K562 (cell line): ENCODE measurements around the gene KLK1. TPM values are rescaled to one million over a fixed set of nuclear protein-coding genes. Genes with fewer than 3 reads are reported as not detected.

Source experiments
- BCOR ChIP-seq: fragments of 450-650 bp; IDR thresholded peaks from 2 replicates; pipeline ENCODE4 v1.6.1; 2016
- ELF2 ChIP-seq: fragments of 250-450 bp; sonication (Bioruptor Pico); IDR thresholded peaks from 2 replicates; pipeline ENCODE4 v1.5.0; 2021; ENCODE audit warnings: mild to moderate bottlenecking
- GABPB2 ChIP-seq: fragments of 250-450 bp; sonication (Bioruptor Pico); conservative IDR thresholded peaks from 2 replicates; pipeline ENCODE4 v1.5.1; 2021; ENCODE audit warnings: mild to moderate bottlenecking
- MYNN ChIP-seq, 2 experiments: sonication (generic); formaldehyde crosslinking in 1 of 2; IDR thresholded peaks; 2 replicates each; pipeline versions ENCODE4 v1.5.0 to v1.6.1; 2016 to 2020; ENCODE audit warnings: antibody characterized with exemption in 1 of 2, missing genetic modification reagents in 1 of 2
- NFXL1 ChIP-seq: fragments of 450-650 bp; formaldehyde crosslinking; IDR thresholded peaks from 2 replicates; pipeline ENCODE4 v1.4.0; 2021; ENCODE audit warnings: mild to moderate bottlenecking
- POLR3A ChIP-seq: IDR thresholded peaks from 2 replicates; pipeline ENCODE4 v1.6.1; 2011; ENCODE audit warnings: borderline replicate concordance, mild to moderate bottlenecking, moderate library complexity; ENCODE audit not compliant: insufficient read length, insufficient read depth; ENCODE audit errors: extremely low read depth
- RUNX1 ChIP-seq: sonication (generic); IDR thresholded peaks from 2 replicates; pipeline ENCODE4 v1.6.1; 2016; ENCODE audit warnings: antibody characterized with exemption, low read depth
- TEAD1 ChIP-seq, 2 experiments: fragments of 450-650 bp in 1 of 2; sonication (generic) in 1 of 2; formaldehyde crosslinking; IDR thresholded peaks; 2 replicates each; pipeline versions ENCODE4 v1.4.0 to v1.8.0; 2020 to 2022; ENCODE audit warnings: mild to moderate bottlenecking in 2 of 2, missing genetic modification reagents in 1 of 2
- ZFPM2 ChIP-seq: fragments of 250-450 bp; sonication (Bioruptor Pico); IDR thresholded peaks from 2 replicates; pipeline ENCODE4 v1.5.1; 2022; ENCODE audit warnings: mild to moderate bottlenecking
- ZNF316 ChIP-seq: fragments of 450-650 bp; IDR thresholded peaks from 2 replicates; pipeline ENCODE4 v1.6.1; 2016
- ZNF507 ChIP-seq: conservative IDR thresholded peaks from 2 replicates; pipeline ENCODE4 v1.6.1; 2017; ENCODE audit warnings: missing genetic modification characterization, missing compliant biosample characterization
- polyA plus RNA-seq, 8 experiments: library from polyadenylated mRNA; depleted of rRNA in 4 of 8; stranded (reverse) in 5 of 8; unstranded in 3 of 8; fragments of >200 nt; fragmentation: Nextera tagmentation in 2 of 8; fragmentation: Illumina TruSeq in 1 of 8; extraction: Ambion mirVana in 2 of 8; extraction: Trizol in 1 of 8; gene quantifications; 2 replicates each; pipeline versions ENCODE4 v1.2.1 to v1.2.3, GENCODE V29; 2011 to 2014; ENCODE audit warnings: inconsistent platforms in 1 of 8, missing spikeins in 1 of 8
- total RNA-seq, 7 experiments: library from RNA; depleted of rRNA in 6 of 7; stranded (reverse); fragments of >200 nt in 6 of 7; fragmentation: Illumina TruSeq in 2 of 7; extraction: Trizol in 2 of 7; gene quantifications; 2 replicates each; pipeline versions ENCODE4 v1.2.1 to v1.2.3, GENCODE V29; 2011 to 2021; ENCODE audit warnings: low replicate concordance in 1 of 7
- TF ChIP-seq, protein P1 (sequence below): fragments of 200-800 bp; sonication (Bioruptor generic); IDR thresholded peaks from 2 replicates; pipeline ENCODE4 v1.6.1; 2016; ENCODE audit warnings: missing genetic modification characterization, missing compliant biosample characterization
- TF ChIP-seq, protein P2 (sequence below): fragments of 450-650 bp; IDR thresholded peaks from 2 replicates; pipeline ENCODE4 v1.7.1; 2018; ENCODE audit warnings: mild to moderate bottlenecking, low read depth; ENCODE audit not compliant: partially characterized antibody
- TF ChIP-seq, protein P3 (sequence below): sonication (generic); formaldehyde crosslinking; IDR thresholded peaks from 2 replicates; pipeline ENCODE4 v1.8.1; 2023; ENCODE audit warnings: mild to moderate bottlenecking, missing genetic modification reagents
- TF ChIP-seq, protein P4 (sequence below): fragments of 250-450 bp; sonication (Bioruptor Pico); IDR thresholded peaks from 2 replicates; pipeline ENCODE4 v1.5.0; 2021; ENCODE audit warnings: mild to moderate bottlenecking, borderline replicate concordance

KLK1 gene
- total and polyA plus RNA-seq, 9 of the 15 experiments (the other 6 are each of a cell fraction or from before 2014, with no cell fraction given) = 0.87 to 15.4 (median 9.1) TPM

DNA sequence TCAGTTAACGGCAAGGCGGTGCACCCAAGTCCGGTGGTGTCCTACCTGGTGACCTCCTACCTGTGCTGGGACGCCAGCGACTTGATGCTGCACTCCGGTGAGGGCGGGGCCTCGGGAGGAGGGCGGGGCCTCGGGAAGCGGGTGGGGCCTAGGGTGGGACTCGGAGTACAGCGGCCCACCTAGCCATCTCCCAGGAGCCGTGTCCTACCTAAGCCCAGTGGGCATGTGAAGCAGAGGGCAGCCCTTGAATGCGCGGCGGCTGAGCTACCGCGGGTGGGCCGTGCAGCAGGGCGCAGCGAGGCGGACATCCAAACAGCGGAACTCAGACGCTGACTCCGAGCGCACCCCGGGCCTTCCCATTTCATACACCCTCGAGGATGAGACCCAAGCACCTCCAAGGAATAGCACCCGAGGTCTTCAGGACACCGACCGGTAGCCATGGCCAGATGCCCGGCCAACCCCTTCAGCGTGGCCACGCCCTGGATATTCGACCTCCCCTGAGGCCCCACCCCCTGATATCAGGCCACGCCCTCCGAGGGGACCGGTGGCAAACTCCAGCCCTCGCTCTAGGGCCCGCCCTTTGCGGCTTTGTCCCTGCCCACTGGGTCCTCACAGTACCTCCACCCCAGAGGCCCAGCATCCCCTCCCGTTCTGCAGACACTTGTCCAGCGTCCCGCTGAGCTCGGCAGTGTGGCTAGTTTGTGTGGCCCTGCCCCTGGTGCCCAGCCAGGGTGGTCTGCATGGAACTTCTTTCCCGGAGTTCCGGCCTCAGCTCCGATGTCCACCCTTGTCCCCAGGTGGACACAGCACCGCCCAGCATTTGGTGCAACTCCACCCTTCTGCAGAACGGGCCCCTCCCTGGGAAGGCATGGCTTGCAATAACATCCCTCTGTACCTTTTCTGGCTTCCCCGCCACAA, 5.4 kb downstream of the KLK1 start (continued):
- TF ChIP-seq, protein P1, sequence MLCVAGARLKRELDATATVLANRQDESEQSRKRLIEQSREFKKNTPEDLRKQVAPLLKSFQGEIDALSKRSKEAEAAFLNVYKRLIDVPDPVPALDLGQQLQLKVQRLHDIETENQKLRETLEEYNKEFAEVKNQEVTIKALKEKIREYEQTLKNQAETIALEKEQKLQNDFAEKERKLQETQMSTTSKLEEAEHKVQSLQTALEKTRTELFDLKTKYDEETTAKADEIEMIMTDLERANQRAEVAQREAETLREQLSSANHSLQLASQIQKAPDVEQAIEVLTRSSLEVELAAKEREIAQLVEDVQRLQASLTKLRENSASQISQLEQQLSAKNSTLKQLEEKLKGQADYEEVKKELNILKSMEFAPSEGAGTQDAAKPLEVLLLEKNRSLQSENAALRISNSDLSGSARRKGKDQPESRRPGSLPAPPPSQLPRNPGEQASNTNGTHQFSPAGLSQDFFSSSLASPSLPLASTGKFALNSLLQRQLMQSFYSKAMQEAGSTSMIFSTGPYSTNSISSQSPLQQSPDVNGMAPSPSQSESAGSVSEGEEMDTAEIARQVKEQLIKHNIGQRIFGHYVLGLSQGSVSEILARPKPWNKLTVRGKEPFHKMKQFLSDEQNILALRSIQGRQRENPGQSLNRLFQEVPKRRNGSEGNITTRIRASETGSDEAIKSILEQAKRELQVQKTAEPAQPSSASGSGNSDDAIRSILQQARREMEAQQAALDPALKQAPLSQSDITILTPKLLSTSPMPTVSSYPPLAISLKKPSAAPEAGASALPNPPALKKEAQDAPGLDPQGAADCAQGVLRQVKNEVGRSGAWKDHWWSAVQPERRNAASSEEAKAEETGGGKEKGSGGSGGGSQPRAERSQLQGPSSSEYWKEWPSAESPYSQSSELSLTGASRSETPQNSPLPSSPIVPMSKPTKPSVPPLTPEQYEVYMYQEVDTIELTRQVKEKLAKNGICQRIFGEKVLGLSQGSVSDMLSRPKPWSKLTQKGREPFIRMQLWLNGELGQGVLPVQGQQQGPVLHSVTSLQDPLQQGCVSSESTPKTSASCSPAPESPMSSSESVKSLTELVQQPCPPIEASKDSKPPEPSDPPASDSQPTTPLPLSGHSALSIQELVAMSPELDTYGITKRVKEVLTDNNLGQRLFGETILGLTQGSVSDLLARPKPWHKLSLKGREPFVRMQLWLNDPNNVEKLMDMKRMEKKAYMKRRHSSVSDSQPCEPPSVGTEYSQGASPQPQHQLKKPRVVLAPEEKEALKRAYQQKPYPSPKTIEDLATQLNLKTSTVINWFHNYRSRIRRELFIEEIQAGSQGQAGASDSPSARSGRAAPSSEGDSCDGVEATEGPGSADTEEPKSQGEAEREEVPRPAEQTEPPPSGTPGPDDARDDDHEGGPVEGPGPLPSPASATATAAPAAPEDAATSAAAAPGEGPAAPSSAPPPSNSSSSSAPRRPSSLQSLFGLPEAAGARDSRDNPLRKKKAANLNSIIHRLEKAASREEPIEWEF (CRISPR knock-in tag) = no peak
- no peak for TF ChIP-seq POLR3A
- TF ChIP-seq ZFPM2 (CRISPR knock-in tag) = no peak
- 0 out of 4 replicates have a peak, but pooled peaks of 1 of the 2 experiments have one; percentile 40 for TF ChIP-seq TEAD1 (CRISPR knock-in tag; IDR thresholded peaks at IDR 0.05)
- TF ChIP-seq ELF2 = no peak
- no peak for TF ChIP-seq ZNF507
- no peak for TF ChIP-seq ZNF316
- TF ChIP-seq RUNX1 = no peak
- TF ChIP-seq, protein P2, sequence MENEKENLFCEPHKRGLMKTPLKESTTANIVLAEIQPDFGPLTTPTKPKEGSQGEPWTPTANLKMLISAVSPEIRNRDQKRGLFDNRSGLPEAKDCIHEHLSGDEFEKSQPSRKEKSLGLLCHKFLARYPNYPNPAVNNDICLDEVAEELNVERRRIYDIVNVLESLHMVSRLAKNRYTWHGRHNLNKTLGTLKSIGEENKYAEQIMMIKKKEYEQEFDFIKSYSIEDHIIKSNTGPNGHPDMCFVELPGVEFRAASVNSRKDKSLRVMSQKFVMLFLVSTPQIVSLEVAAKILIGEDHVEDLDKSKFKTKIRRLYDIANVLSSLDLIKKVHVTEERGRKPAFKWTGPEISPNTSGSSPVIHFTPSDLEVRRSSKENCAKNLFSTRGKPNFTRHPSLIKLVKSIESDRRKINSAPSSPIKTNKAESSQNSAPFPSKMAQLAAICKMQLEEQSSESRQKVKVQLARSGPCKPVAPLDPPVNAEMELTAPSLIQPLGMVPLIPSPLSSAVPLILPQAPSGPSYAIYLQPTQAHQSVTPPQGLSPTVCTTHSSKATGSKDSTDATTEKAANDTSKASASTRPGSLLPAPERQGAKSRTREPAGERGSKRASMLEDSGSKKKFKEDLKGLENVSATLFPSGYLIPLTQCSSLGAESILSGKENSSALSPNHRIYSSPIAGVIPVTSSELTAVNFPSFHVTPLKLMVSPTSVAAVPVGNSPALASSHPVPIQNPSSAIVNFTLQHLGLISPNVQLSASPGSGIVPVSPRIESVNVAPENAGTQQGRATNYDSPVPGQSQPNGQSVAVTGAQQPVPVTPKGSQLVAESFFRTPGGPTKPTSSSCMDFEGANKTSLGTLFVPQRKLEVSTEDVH = no peak
- TF ChIP-seq, protein P3, sequence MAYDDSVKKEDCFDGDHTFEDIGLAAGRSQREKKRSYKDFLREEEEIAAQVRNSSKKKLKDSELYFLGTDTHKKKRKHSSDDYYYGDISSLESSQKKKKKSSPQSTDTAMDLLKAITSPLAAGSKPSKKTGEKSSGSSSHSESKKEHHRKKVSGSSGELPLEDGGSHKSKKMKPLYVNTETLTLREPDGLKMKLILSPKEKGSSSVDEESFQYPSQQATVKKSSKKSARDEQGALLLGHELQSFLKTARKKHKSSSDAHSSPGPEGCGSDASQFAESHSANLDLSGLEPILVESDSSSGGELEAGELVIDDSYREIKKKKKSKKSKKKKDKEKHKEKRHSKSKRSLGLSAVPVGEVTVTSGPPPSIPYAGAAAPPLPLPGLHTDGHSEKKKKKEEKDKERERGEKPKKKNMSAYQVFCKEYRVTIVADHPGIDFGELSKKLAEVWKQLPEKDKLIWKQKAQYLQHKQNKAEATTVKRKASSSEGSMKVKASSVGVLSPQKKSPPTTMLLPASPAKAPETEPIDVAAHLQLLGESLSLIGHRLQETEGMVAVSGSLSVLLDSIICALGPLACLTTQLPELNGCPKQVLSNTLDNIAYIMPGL = no peak
- TF ChIP-seq NFXL1 (CRISPR knock-in tag) = no peak
- TF ChIP-seq, protein P4, sequence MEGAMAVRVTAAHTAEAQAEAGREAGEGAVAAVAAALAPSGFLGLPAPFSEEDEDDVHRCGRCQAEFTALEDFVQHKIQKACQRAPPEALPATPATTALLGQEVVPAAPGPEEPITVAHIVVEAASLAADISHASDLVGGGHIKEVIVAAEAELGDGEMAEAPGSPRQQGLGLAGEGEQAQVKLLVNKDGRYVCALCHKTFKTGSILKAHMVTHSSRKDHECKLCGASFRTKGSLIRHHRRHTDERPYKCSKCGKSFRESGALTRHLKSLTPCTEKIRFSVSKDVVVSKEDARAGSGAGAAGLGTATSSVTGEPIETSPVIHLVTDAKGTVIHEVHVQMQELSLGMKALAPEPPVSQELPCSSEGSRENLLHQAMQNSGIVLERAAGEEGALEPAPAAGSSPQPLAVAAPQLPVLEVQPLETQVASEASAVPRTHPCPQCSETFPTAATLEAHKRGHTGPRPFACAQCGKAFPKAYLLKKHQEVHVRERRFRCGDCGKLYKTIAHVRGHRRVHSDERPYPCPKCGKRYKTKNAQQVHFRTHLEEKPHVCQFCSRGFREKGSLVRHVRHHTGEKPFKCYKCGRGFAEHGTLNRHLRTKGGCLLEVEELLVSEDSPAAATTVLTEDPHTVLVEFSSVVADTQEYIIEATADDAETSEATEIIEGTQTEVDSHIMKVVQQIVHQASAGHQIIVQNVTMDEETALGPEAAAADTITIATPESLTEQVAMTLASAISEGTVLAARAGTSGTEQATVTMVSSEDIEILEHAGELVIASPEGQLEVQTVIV (CRISPR knock-in tag) = no peak
- TF ChIP-seq MYNN (IDR thresholded peaks at IDR 0.05) = no peak
- no peak for TF ChIP-seq MYNN (CRISPR knock-in tag; IDR thresholded peaks at IDR 0.05)
- no peak for TF ChIP-seq GABPB2 (CRISPR knock-in tag)
- no peak for TF ChIP-seq BCOR
